ENCODE measurements around the gene VTI1A.
A peak's percentile ranks its signal among the peaks of the same experiment; 100 is the strongest.
"Not testable (repeated sequence)": the region's sequence is repeated elsewhere in the genome, so short reads cannot be mapped to it uniquely, and the experiment has no call there.

VTI1A gene

GRCh38 chr10:112723876-112724275, 276.9 kb downstream of the VTI1A start:
- H3K4me3 ChIP-seq (ENCODE audit: low read depth, low read length), result no peak overlapping the region
- no peak for TF ChIP-seq CTCF (IDR thresholded peaks at IDR 0.05; ENCODE audit: control insufficient read depth, extremely low read depth, insufficient read depth)
- DNase-seq (ENCODE audit: low read depth), result no peak

- no peak for DNase-seq (ENCODE audit: low read depth)
- TF ChIP-seq CTCF (IDR thresholded peaks at IDR 0.05; ENCODE audit: control insufficient read depth, extremely low read depth, insufficient read depth), result no peak
- H3K4me3 ChIP-seq (ENCODE audit: low read depth, low read length), result no peak overlapping the region
Measured at GRCh38 chr10:112724404-112724991, 277.5 kb downstream of the VTI1A start.

- TF ChIP-seq CTCF (IDR thresholded peaks at IDR 0.05; ENCODE audit: control insufficient read depth, extremely low read depth, insufficient read depth), result no peak
Measured at GRCh38 chr10:112728118-112728883, 281.3 kb downstream of the VTI1A start.

GRCh38 chr10:112728997-112729396, 282.0 kb downstream of the VTI1A start:
- H3K4me3 ChIP-seq (ENCODE audit: low read depth, low read length), result no peak overlapping the region
- no peak for DNase-seq (ENCODE audit: low read depth)
- no peak for TF ChIP-seq CTCF (IDR thresholded peaks at IDR 0.05; ENCODE audit: control insufficient read depth, extremely low read depth, insufficient read depth)

More at GRCh38 chr10:112728118-112728883, 281.3 kb downstream of the VTI1A start:
- no peak for DNase-seq (ENCODE audit: low read depth)
- no peak overlapping the region for H3K4me3 ChIP-seq (ENCODE audit: low read depth, low read length)

- H3K4me3 ChIP-seq (ENCODE audit: low read depth, low read length); DNase-seq (ENCODE audit: low read depth): not testable (repeated sequence)
Measured at GRCh38 chr10:112731450-112731849, 284.4 kb downstream of the VTI1A start.

- no peak for TF ChIP-seq CTCF (IDR thresholded peaks at IDR 0.05; ENCODE audit: control insufficient read depth, extremely low read depth, insufficient read depth)
- H3K4me3 ChIP-seq (ENCODE audit: low read depth, low read length), result no peak overlapping the region
- no peak for DNase-seq (ENCODE audit: low read depth)
Measured at GRCh38 chr10:112732277-112732921, 285.4 kb downstream of the VTI1A start.

GRCh38 chr10:112735041-112735695, 288.2 kb downstream of the VTI1A start:
- peak; percentile 31 for DNase-seq (ENCODE audit: low read depth)
- TF ChIP-seq CTCF (IDR thresholded peaks at IDR 0.05; ENCODE audit: control insufficient read depth, extremely low read depth, insufficient read depth), result no peak
- H3K4me3 ChIP-seq (ENCODE audit: low read depth, low read length), result no peak overlapping the region
